ENCODE results near the gene SLC2A5.

Gene SLC2A5

GRCh38 chr1:9059891-9060744, 9.3 kb downstream of the SLC2A5 start:
- no peak for DNase-seq

DNA sequence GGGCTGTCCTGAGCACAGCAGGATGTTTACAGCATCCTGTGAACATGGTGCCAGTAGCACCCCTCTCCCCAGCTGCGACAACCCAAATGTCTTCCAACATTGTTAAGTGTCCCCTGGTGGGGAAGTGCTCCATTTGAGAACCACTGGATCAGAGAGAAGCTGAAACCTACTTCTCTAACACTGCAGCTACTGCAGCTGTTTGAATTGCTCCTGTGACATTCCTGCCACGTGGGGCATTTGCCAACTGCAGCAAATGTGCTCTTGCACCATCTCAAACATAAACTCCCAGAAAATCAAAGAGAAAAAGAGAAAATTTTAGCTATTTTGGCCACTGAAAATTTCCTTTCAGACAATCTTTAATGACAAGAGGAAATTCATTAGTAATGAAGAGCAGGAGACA, 11.0 kb downstream of the SLC2A5 start:
- no peak for DNase-seq

GRCh38 chr1:9057851-9058250, 11.6 kb downstream of the SLC2A5 start:
- DNase-seq, result no peak

GRCh38 chr1:9052272-9053049, 17.0 kb downstream of the SLC2A5 start:
- no peak for DNase-seq

DNA sequence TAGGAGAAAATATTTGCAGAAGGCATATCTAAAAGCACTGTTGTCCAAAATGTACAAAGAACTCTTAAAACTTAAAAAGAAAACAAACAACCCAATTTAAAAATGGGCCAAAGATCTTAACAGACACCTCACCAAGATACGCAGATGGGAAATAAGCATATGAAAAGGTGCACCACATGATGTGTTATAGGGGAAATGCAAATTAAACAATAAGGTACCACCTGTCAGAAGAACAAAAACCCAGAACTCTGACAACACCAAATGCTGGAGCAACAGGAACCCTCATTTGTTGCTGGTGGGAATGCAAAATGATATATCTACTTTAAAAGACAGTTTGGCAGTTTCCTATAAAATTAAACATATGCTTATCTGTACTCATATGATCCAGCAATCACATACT, 18.1 kb downstream of the SLC2A5 start:
- DNase-seq, result no peak

DNA sequence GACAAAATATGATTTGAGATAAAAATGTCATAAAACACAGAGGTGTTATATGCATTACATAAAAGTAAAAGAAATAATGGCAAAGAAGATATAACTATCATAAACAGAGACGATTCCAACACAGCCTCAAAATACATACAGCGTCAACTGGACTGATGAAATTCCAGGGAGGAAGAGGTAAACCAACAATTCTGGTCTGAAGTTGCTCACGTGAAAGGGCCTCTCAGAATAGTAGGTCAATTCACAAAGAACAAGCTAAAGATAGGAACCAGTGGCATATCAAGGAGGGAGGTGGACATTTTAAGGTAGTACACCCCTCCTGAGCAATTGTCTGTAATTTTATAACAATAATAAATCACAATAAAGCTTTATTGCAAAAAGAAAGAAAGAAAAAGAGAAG, 18.6 kb downstream of the SLC2A5 start:
- DNase-seq, result no peak

DNA sequence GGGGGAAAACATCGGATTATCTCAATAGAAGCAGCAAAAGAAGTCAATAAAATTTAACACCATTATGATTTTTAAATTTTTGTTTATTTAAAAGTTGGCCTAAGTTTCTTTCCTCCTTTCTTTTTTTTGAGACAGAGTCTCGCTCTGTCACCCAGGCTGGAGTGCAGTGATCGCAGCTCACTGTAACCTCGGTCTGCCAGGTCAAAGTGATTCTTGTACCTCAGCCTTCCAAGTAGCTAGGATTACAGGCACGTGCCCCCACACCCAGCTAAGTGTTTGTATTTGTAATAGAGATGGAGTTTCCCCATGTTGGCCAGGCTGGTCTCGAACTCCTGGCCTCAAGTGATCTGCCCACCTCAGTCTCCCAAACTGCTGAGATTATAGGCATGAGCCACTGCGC, 20.9 kb downstream of the SLC2A5 start:
- DNase-seq, result no peak

GRCh38 chr1:9047019-9047418, 22.4 kb downstream of the SLC2A5 start:
- no peak for DNase-seq

- DNase-seq, result no peak
Measured at GRCh38 chr1:9045861-9046510, 23.4 kb downstream of the SLC2A5 start.

DNA sequence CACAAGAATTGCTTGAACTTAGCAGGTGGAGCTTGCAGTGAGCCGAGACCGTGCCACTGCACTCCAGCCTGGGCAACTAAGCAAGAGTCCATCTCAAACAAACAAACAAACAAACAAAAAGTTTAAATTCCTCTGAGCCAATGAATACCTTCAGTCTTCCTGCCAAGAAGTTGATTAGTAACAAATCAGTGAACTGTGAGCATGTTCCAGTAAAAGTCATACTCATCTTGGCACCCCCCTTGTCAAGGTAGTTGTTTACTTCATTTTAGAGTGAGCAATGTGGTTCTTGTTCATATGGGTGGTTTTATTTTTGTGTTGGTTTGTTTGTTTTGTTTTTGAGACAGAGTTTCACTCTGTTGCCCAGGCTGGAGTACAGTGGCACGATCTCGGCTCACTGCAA, 25.2 kb downstream of the SLC2A5 start:
- no peak for DNase-seq

- no peak for DNase-seq
Measured at GRCh38 chr1:9042272-9042671, 27.2 kb downstream of the SLC2A5 start.

GRCh38 chr1:9041116-9041779, 28.2 kb downstream of the SLC2A5 start:
- no peak for DNase-seq

GRCh38 chr1:9040659-9041030, 28.8 kb downstream of the SLC2A5 start:
- no peak for DNase-seq

DNA sequence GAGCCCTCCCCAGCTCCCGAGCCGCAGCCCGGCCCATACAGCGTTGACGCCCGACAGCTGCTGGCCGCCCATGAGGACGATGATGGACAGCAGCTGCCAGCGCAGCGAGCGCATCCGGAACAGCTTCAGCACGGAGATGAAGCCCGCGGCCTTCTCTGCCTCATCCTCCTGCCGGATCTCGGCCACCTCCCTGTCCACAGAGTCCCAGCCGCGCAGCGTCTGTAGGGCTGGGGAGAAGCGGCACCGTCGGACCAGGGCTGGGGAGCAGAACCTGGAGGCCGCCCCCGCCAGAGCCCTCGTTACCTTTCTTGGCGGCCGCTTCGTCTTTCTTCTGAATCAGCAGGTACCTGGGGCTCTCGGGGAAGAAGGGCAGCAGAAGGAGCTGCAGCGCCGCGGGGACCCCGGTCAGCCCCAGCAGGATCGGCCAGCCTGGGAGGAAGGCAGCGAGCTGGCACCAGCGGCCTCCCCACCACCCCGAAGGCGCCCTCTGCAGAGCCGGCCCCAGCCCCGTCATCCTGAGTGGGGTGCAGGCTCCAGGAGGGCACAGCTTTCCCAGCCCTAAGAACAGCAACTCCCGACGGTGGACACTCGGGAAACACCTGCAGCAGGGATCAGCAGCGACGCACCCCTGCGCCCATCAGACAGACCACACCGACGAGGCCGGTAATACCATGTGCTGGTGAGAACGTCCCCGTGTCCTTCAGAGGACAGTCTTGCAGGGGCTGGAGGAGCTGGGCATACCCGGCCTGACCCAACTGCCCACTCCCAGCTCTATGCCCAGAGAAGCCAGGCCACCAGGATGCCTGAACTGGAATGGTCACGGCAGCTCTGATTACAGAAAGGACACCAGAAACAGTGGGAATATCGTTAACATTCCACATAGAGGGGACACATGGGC, 29.4 kb downstream of the SLC2A5 start:
- no peak for DNase-seq

DNA sequence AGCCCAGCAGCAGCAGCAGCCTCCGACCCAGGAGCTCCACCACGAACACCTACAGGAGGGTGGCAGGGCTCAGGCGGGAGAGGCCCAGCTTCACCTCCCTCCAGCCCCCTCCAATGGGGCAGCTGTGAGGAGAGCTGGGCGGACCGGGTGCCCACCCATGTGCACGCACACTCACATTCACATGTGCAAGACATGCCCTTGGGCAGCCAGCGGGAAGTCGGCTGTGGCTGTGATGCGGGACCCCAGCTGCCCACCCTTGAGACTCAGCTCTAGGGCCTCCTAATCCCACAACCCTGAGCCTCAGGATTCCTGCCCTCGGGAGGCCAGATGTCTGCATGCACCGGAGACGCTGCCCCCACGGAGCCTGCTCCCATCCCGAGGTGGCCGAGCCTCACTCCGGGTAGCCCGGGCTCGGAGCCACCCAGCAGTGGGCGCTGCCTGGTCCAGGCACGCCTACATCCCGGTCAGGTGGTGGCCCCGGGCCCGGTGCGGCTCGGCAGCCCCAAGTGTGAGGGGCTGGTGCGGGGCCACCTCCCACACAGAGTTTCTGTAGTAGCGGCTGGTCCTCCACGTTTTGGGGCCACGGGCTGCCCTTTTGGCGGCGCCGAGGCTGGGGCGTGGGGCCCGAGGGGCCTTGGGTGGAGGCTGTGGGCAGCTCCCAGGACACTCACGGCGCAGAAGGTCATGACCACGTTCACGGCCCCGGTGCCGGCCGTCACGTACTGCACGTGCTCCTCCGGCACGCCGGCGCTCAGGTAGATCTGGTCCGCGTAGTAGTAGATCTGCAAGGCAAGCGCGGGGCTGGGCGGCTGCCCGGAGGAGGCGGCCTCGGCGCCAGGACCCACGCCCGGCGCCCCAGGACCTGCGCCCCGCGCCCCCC, 30.3 kb downstream of the SLC2A5 start:
- no peak for DNase-seq

DNA sequence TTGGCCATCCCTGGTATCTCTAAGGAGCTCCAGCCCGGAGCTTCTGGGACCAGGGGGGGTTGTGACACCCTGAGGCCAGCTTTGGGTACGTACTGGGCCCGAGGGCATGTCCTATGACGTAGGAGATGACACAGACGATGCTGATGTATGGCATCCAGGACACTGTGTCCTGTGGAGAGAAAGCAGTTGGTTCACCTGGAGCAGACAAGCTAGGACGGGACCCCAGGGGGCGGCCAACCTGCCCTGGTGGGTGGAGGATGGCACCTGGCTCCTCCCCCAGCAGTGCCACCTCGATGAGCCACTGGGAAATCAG, 31.1 kb downstream of the SLC2A5 start:
- DNase-seq, result no peak

DNA sequence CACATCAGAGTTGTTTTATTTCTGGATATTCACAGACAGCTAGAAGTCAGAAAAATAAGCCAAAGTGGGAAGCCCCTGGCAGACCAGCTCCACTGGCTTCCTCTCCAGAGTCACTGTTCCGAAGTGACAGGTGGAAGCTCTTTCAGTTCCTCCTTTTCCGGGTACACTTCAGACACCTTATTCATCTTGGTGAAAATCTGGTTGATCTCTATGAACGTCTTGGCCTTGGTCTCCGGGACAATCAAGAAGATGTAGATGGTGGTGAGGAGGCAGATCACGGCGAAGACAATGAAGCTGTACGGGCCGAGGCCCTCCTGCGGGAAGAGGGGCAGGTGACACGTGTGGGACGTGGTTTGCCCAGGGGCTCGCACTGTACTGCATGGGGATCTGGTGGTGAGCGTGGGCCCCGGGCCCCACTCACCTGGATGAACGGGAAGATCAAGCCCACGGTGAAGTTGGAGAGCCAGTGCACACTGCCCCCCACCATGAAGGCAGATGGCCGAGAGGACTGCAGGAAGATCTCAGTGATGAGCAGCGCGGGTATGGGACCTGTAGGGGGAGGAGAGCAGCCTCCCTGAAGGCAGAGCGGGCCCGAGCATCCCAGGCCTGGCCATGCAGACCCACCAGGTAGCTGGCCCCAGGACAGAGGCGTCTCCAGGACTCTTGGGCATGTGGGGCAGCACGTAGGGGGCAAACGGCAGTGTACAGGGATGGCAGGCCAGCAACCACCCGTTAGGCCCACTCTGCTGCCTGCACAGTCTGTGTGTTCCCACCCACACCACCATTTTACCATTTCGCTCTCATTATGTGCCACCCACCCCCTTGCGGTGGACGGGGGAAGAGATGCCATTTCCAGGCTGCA, 31.7 kb downstream of the SLC2A5 start:
- no peak for DNase-seq

DNA sequence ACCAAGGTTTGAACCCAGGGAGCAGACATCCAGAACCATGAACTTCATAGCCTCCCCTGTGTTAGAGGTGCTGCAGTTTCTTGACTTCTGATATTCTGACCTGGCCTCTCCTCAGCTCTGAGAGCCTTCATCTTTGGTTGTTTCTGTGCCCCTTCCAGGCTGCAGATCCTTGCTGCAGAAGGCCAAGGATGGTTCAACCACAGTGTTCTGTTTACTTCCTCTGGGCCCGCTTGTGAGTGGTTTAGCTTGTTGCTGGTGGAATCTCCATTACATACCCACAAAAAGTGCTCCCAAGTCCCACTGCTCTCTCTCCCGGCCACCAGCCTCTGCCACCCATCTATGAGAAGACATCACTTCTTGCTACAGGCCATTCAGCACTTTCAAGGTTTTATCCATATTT, 34.2 kb downstream of the SLC2A5 start:
- no peak for DNase-seq

- DNase-seq, result no peak
Measured at GRCh38 chr1:9033363-9033762, 36.1 kb downstream of the SLC2A5 start.
